Panc1 (cell line): Measurements from ENCODE around the gene GAD1. TPM values are rescaled to one million over a fixed set of nuclear protein-coding genes. Genes with fewer than 3 reads are reported as not detected.

Experiments used
- ATAC-seq: fragments of 200-7000 bp; cut with Tn5 transposase; 2 replicates; pipeline ENCODE4 v1.9.1; 2020; ENCODE audit warnings: mild to moderate bottlenecking, moderate library complexity
- BruUV-seq: library from RNA; stranded (reverse); fragments of 400-500 nt; replicated peaks from 2 replicates; lab custom pipeline; 2021; lab: Mats Ljungman, UMichigan
- CTCF ChIA-PET: fragments of 300-600 bp; sonication (Branson Sonifier 250); formaldehyde crosslinking; loops from one replicate; lab custom pipeline; 2022; ENCODE audit warnings: antibody characterized with exemption; lab: Charles Lee
- POLR2A ChIA-PET: fragments of 300-600 bp; sonication (Branson Sonifier 250); formaldehyde crosslinking; loops from one replicate; lab custom pipeline; 2022; ENCODE audit warnings: antibody characterized with exemption; lab: Charles Lee
- DNase-seq: peaks from one replicate; pipeline ENCODE4 v3.0.0-alpha.2; 2010; ENCODE audit warnings: low read depth, low spot score
- H3K27ac ChIP-seq: 2 replicates; pipeline ENCODE4 v1.5.1; 2011; ENCODE audit warnings: mild to moderate bottlenecking, low read length, inconsistent platforms
- H3K27me3 ChIP-seq: fragments of 200-500 bp; sonication (Bioruptor generic); 2 replicates; pipeline ENCODE4 v1.6.0; 2014; ENCODE audit warnings: low read length, inconsistent platforms; ENCODE audit not compliant: control insufficient read depth, insufficient read depth
- H3K36me3 ChIP-seq: fragments of 200-500 bp; sonication (Bioruptor generic); 2 replicates; pipeline ENCODE4 v1.5.1; 2014; ENCODE audit warnings: inconsistent platforms, mild to moderate bottlenecking, low read length, moderate library complexity; ENCODE audit not compliant: control insufficient read depth, insufficient read depth
- H3K4me1 ChIP-seq: 2 replicates; pipeline ENCODE4 v1.5.1; 2011; ENCODE audit warnings: inconsistent platforms, mild to moderate bottlenecking, low read length, moderate library complexity; ENCODE audit not compliant: control insufficient read depth, insufficient read depth
- H3K4me3 ChIP-seq, 2 experiments: 2 replicates each; pipeline ENCODE4 v1.5.1; 2011 to 2012; ENCODE audit warnings: low read depth in 2 of 2, low read length in 2 of 2, mild to moderate bottlenecking in 2 of 2, inconsistent platforms in 1 of 2, moderate library complexity in 1 of 2
- H3K9me3 ChIP-seq: fragments of 200-500 bp; sonication (Bioruptor generic); 2 replicates; pipeline ENCODE4 v1.5.1; 2014; ENCODE audit warnings: low read depth, mild to moderate bottlenecking, inconsistent platforms, low read length, moderate library complexity; ENCODE audit not compliant: control insufficient read depth, insufficient read depth
- CTCF ChIP-seq: fragments of 450-650 bp; IDR thresholded peaks from 2 replicates; pipeline ENCODE4 v1.5.1; 2017; ENCODE audit warnings: mild to moderate bottlenecking
- POLR2AphosphoS5 ChIP-seq: IDR thresholded peaks from 2 replicates; pipeline ENCODE4 v1.6.1; 2012; ENCODE audit warnings: mild to moderate bottlenecking, low read depth, low read length, moderate library complexity
- REST ChIP-seq, 2 experiments: IDR thresholded peaks; 2 replicates each; pipeline ENCODE4 v1.6.1; 2011 to 2012; ENCODE audit warnings: low read depth in 2 of 2, control low read depth in 1 of 2, low read length in 1 of 2, mild to moderate bottlenecking in 1 of 2, moderate library complexity in 1 of 2; ENCODE audit not compliant: insufficient read depth in 1 of 2
- SIN3A ChIP-seq: IDR thresholded peaks from 2 replicates; pipeline ENCODE4 v1.6.1; 2012; ENCODE audit warnings: low read depth, mild to moderate bottlenecking, low read length, moderate library complexity, borderline replicate concordance; ENCODE audit not compliant: insufficient read depth
- TCF7L2 ChIP-seq: IDR thresholded peaks from 2 replicates; pipeline ENCODE4 v1.6.1; 2011; ENCODE audit warnings: mild to moderate bottlenecking, low read depth, low read length, inconsistent platforms
- in situ Hi-C: cut with HindIII; loops from 2 replicates; pipeline ENCODE4 v1.10.0; 2016; ENCODE audit warnings: low sequenced_read_pairs, low pct_unique_long_range_greater_than_20kb
- intact Hi-C: fragments of 100-400 bp; cut with micrococcal nuclease; formaldehyde crosslinking; loops from one replicate; pipeline ENCODE4 v1.10.0; 2022; ENCODE audit not compliant: unreplicated experiment
- total RNA-seq: library from RNA; stranded (reverse); gene quantifications from one replicate; pipeline ENCODE4 v1.2.1, GENCODE V29; 2021; ENCODE audit not compliant: unreplicated experiment

The GAD1 gene
- total RNA-seq, 1 experiment from 2014 or later = 12.5 TPM

GRCh38 chr2:170885130-170885791, 68.6 kb downstream of the GAD1 start:
- TF ChIP-seq TCF7L2 (no peak), CTCF (no peak), REST (IDR thresholded peaks at IDR 0.05; ENCODE audit: insufficient read depth in 1 of 2, low read depth in 2 of 2, low read length in 1 of 2) (no peak), SIN3A (no peak), POLR2AphosphoS5 (no peak)
- Histone ChIP-seq H3K4me3 (no peak overlapping the region), H3K9me3 (no peaks in the 10 kb centered on the region), H3K36me3 (no peaks in the 10 kb centered on the region), H3K27me3 (peaks cover 10% of the 10 kb centered on the region; the same call in 1 of the 2 replicates), H3K27ac (no peak overlapping the region), H3K4me1 (no peaks in the 10 kb centered on the region)
- no peak for ATAC-seq
- intact Hi-C loops (no loop called here), in situ Hi-C loops (no loop called here)
- no peak for DNase-seq
- ChIA-PET POLR2A (no interaction called here), CTCF (no interaction called here)
- no TSS peak for BruUV-seq

- Histone ChIP-seq H3K36me3 (no peaks in the 10 kb centered on the region), H3K9me3 (no peaks in the 10 kb centered on the region), H3K4me3 (no peak overlapping the region), H3K27me3 (peaks cover 9% of the 10 kb centered on the region; the same call in 1 of the 2 replicates), H3K4me1 (no peaks in the 10 kb centered on the region), H3K27ac (no peak overlapping the region)
- intact Hi-C loops = no loop called here
- DNase-seq (no peak), ATAC-seq (no peak)
- TF ChIP-seq POLR2AphosphoS5 (no peak), TCF7L2 (no peak), SIN3A (no peak), CTCF (no peak), REST (IDR thresholded peaks at IDR 0.05; ENCODE audit: insufficient read depth in 1 of 2, low read depth in 2 of 2, low read length in 1 of 2) (no peak)
- ChIA-PET CTCF (no interaction called here), POLR2A (interaction anchor here (0.7 kb wide), 1 partner anchor 1516 kb away, joined by 3 read pairs; no protein-coding TSS in a partner anchor)
- in situ Hi-C loops = no loop called here
- BruUV-seq = no TSS peak
These were observed 69.7 kb downstream of the GAD1 start for GRCh38 chr2:170886386-170886785.
